Suprapubic skin (tissue), 4 donors: ENCODE results near the gene SIN3B. TPM values are rescaled to one million over a fixed set of nuclear protein-coding genes. Genes with fewer than 3 reads are reported as not detected.
"Not testable (repeated sequence)": the region's sequence is repeated elsewhere in the genome, so short reads cannot be mapped to it uniquely, and the experiment has no call there.

Experiments used
- DNase-seq, 2 donors: peaks; one replicate each; pipeline ENCODE4 v3.0.0-alpha.2; 2019; ENCODE audit warnings: low spot score in 2 of 2
- H3K27ac ChIP-seq: fragments of 200-600 bp; sonication (generic); one replicate; pipeline ENCODE4 v1.5.1; 2019
- H3K27me3 ChIP-seq: fragments of 200-600 bp; sonication (generic); one replicate; pipeline ENCODE4 v1.5.1; 2019
- H3K36me3 ChIP-seq: fragments of 200-600 bp; sonication (generic); one replicate; pipeline ENCODE4 v1.5.1; 2019
- H3K4me1 ChIP-seq: fragments of 200-600 bp; sonication (generic); one replicate; pipeline ENCODE4 v1.5.1; 2019
- H3K4me3 ChIP-seq: fragments of 200-600 bp; sonication (generic); one replicate; pipeline ENCODE4 v1.5.1; 2019; ENCODE audit warnings: mild to moderate bottlenecking
- H3K9me3 ChIP-seq: fragments of 200-600 bp; sonication (generic); one replicate; pipeline ENCODE4 v1.5.1; 2019
- CTCF ChIP-seq, 2 donors: fragments of 200-600 bp in 1 of 2; fragments of 450-650 bp in 1 of 2; sonication (generic) in 1 of 2; IDR thresholded peaks; one replicate each; pipeline ENCODE4 v1.5.1; 2016 to 2019; ENCODE audit warnings: antibody characterized with exemption in 2 of 2, mild to moderate bottlenecking in 1 of 2, moderate library complexity in 1 of 2
- EP300 ChIP-seq: sonication (generic); formaldehyde crosslinking; IDR thresholded peaks from one replicate; pipeline ENCODE4 v1.6.1; 2017; ENCODE audit warnings: antibody characterized with exemption
- POLR2A ChIP-seq, 2 donors: fragments of 450-650 bp; IDR thresholded peaks; one replicate each; pipeline ENCODE4 v1.6.1; 2017; ENCODE audit warnings: antibody characterized with exemption in 2 of 2, mild to moderate bottlenecking in 2 of 2, moderate library complexity in 2 of 2
- POLR2AphosphoS5 ChIP-seq, 3 donors: sonication (generic); formaldehyde crosslinking; IDR thresholded peaks; one replicate each; pipeline ENCODE4 v1.6.1; 2017; ENCODE audit warnings: antibody characterized with exemption in 3 of 3
- WGBS: methylation state at CpG from one replicate; pipeline ENCODE4 v1.1.5; 2018; 5-methylcytosine and 5-hydroxymethylcytosine counted together
- total RNA-seq, 4 donors: library from RNA; depleted of rRNA; stranded (reverse); fragments of >200 nt; gene quantifications; one replicate each; pipeline ENCODE4 v1.1.0, GENCODE V29; 2016

The SIN3B gene
- total RNA-seq, 4 donors from 2014 or later: 32.1 to 122 (median 39.4) TPM

DNA sequence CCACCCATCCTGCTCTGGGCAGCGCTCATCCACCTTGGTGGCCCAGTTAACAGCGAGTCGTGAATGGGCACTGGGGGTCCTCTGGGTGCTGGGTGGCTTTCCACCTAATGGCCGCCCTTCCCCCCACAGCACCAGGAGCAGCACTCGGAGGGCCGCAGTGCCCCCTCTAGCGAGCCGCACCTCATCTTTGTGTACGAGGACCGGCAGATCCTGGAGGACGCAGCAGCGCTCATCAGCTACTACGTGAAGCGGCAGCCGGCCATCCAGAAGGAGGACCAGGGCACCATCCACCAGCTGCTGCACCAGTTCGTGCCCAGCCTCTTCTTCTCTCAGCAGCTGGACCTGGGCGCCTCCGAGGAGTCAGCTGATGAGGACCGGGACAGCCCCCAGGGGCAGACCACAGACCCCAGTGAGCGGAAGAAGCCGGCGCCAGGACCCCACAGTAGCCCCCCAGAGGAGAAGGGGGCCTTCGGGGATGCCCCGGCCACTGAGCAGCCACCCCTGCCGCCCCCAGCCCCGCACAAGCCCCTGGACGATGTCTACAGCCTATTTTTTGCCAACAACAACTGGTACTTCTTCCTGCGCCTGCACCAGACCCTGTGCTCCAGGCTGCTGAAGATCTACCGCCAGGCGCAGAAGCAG lies 40.3 kb downstream of the SIN3B start:
- 100% methylated on average over 1 of the region's 30 CpGs for WGBS
- no peaks in the 10 kb centered on the region for H3K4me1 ChIP-seq
- H3K9me3 ChIP-seq: no peaks in the 10 kb centered on the region
- H3K36me3 ChIP-seq: peaks cover 91% of the 10 kb centered on the region
- no peaks in the 10 kb centered on the region for H3K27me3 ChIP-seq
- TF ChIP-seq CTCF (IDR thresholded peaks at IDR 0.05): no peak
- TF ChIP-seq POLR2AphosphoS5 (IDR thresholded peaks at IDR 0.05): no peak
- no peak for TF ChIP-seq POLR2A (IDR thresholded peaks at IDR 0.05)
- TF ChIP-seq EP300: no peak
- no peak overlapping the region for H3K4me3 ChIP-seq
- DNase-seq: no peak
- H3K27ac ChIP-seq: no peak overlapping the region

DNA sequence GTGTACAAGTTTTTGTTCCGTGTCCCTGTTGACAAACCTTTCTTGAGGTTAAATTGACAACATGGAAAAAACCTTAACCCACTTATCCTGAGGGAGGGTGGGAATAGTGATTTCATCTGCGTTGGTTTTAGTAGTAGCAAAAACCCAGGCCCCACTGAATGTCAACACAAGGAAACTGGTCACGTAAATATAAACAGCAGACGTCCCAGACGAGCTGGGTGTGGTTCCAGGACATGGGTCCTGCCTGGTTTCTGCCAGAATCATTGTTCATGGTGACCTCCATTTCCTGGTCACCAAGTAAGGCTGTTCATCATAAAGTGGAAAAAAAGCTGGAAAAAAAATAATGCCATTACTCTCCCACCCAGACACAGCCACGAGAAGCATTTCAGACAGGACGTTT lies 42.7 kb downstream of the SIN3B start:
- TF ChIP-seq CTCF (IDR thresholded peaks at IDR 0.05): no peak
- no peak for TF ChIP-seq POLR2A (IDR thresholded peaks at IDR 0.05)
- TF ChIP-seq POLR2AphosphoS5 (IDR thresholded peaks at IDR 0.05): no peak
- no peak for TF ChIP-seq EP300
- 59% methylated on average over 7 of the region's 7 CpGs for WGBS
- H3K36me3 ChIP-seq: peaks cover 78% of the 10 kb centered on the region
- H3K4me3 ChIP-seq: no peak overlapping the region
- peak overlapping the region; percentile 12 for H3K27ac ChIP-seq
- H3K27me3 ChIP-seq: no peaks in the 10 kb centered on the region
- H3K4me1 ChIP-seq: no peaks in the 10 kb centered on the region
- no peaks in the 10 kb centered on the region for H3K9me3 ChIP-seq
- DNase-seq: no peak

DNA sequence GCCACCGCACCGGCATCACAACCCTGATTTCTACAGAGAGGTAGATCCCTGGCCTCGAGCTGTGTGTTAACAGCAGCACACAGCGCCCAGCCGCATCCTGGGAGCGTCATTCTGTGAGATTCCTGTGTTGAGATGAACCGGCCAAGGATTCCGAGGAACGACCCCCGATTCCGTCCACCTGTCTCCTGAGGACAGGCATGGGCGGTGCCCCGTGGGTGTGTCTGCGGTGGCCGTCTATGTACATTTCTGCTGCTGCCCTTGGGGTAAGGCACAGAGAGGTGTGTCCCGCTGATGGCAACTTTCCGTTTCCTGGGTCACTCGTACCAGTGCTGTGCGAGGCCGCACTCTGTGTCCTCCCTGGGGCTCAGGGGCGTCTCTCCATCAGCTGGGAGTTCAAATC lies 43.5 kb downstream of the SIN3B start:
- WGBS: 93% methylated on average over 20 of the region's 21 CpGs
- Histone ChIP-seq H3K4me1 (no peaks in the 10 kb centered on the region), H3K36me3 (peaks cover 78% of the 10 kb centered on the region), H3K27ac (no peak overlapping the region), H3K9me3 (no peaks in the 10 kb centered on the region), H3K4me3 (no peak overlapping the region), H3K27me3 (no peaks in the 10 kb centered on the region)
- no peak for TF ChIP-seq POLR2AphosphoS5 (IDR thresholded peaks at IDR 0.05)
- no peak for TF ChIP-seq EP300
- TF ChIP-seq CTCF (IDR thresholded peaks at IDR 0.05): no peak
- TF ChIP-seq POLR2A (IDR thresholded peaks at IDR 0.05): no peak
- no peak for DNase-seq

DNA sequence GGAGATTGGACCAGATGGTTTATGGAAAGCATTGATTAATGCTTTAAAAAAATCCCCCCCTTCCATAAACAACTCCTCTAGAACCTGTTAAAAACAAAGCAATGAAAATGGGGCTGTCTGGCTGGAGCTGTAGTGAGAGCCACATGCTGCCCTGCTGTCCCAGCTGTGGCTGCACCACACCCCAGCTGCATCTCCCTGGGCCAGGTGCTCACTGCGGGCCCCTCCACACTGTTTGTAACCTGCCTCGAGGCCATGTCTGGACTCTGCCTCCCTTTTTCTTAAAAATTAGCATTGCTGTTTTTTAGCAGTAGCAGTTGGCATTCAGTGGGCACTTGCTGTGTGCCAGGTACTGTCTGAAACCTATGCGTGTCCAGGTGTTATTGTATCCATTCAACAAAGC lies 44.4 kb downstream of the SIN3B start:
- Histone ChIP-seq H3K36me3 (peaks cover 78% of the 10 kb centered on the region), H3K27me3 (no peaks in the 10 kb centered on the region), H3K9me3 (no peaks in the 10 kb centered on the region), H3K4me3 (no peak overlapping the region), H3K4me1 (peaks cover 3% of the 10 kb centered on the region), H3K27ac (no peak overlapping the region)
- TF ChIP-seq POLR2AphosphoS5 (IDR thresholded peaks at IDR 0.05) (no peak), EP300 (no peak), POLR2A (IDR thresholded peaks at IDR 0.05) (no peak), CTCF (IDR thresholded peaks at IDR 0.05) (no peak)
- no peak for DNase-seq
- WGBS: 90% methylated on average over 3 of the region's 3 CpGs

GRCh38 chr19:16874250-16874977 lies 45.2 kb downstream of the SIN3B start:
- Histone ChIP-seq H3K36me3 (peaks cover 78% of the 10 kb centered on the region), H3K4me3 (no peak overlapping the region), H3K27me3 (no peaks in the 10 kb centered on the region), H3K9me3 (no peaks in the 10 kb centered on the region), H3K27ac (no peak overlapping the region), H3K4me1 (peaks cover 3% of the 10 kb centered on the region)
- TF ChIP-seq POLR2A (IDR thresholded peaks at IDR 0.05) (no peak), CTCF (IDR thresholded peaks at IDR 0.05) (no peak), EP300 (no peak), POLR2AphosphoS5 (IDR thresholded peaks at IDR 0.05) (no peak)
- WGBS: 67% methylated on average over 1 of the region's 1 CpG
- no peak for DNase-seq

DNA sequence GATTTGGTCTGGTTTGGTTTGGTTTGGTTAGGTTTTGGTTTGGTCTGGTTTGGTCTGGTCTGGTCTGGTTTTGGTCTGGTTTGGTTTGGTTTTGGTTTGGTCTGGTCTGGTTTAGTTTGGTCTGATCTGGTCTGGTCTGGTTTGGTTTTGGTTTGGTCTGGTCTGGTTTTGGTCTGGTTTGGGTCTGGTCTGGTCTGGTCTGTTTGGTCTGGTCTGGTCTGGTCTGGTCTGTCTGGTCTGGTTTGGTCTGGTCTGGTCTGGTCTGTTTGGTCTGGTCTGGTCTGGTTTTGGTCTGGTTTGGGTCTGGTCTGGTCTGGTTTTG lies 45.7 kb downstream of the SIN3B start:
- H3K36me3 ChIP-seq: peaks cover 78% of the 10 kb centered on the region
- H3K9me3 ChIP-seq, H3K4me1 ChIP-seq, H3K4me3 ChIP-seq, H3K27ac ChIP-seq, DNase-seq, H3K27me3 ChIP-seq: not testable (repeated sequence)
